Raji (cell line): ENCODE data around the gene AMBRA1.

Experiments used
- POLR2A ChIP-seq: IDR thresholded peaks from 2 replicates; pipeline ENCODE4 v1.6.1; 2011; ENCODE audit warnings: low read depth, low read length, control low read depth; ENCODE audit not compliant: insufficient read depth

Gene AMBRA1

GRCh38 chr11:46600194-46600960 lies 6.6 kb upstream of the AMBRA1 start:
- TF ChIP-seq POLR2A, result no peak

GRCh38 chr11:46599340-46600193 lies 5.7 kb upstream of the AMBRA1 start:
- no peak for TF ChIP-seq POLR2A

- TF ChIP-seq POLR2A, result no peak
Observed at GRCh38 chr11:46597609-46598219, 3.9 kb upstream of the AMBRA1 start.

- TF ChIP-seq POLR2A, result no peak
Observed at GRCh38 chr11:46597155-46597554, 3.3 kb upstream of the AMBRA1 start.

- no peak for TF ChIP-seq POLR2A
Observed at GRCh38 chr11:46594785-46595184, 962 bp upstream of the AMBRA1 start.

GRCh38 chr11:46594374-46594700 lies 514 bp upstream of the AMBRA1 start:
- TF ChIP-seq POLR2A, result no peak

GRCh38 chr11:46590740-46591605 lies 2.9 kb downstream of the AMBRA1 start:
- no peak for TF ChIP-seq POLR2A

GRCh38 chr11:46588915-46589314 lies 4.9 kb downstream of the AMBRA1 start:
- TF ChIP-seq POLR2A, result no peak

- TF ChIP-seq POLR2A, result no peak
Observed at GRCh38 chr11:46588131-46588530, 5.7 kb downstream of the AMBRA1 start.

GRCh38 chr11:46582588-46582987 lies 11.2 kb downstream of the AMBRA1 start:
- TF ChIP-seq POLR2A, result no peak

GRCh38 chr11:46577058-46577457 lies 16.8 kb downstream of the AMBRA1 start:
- no peak for TF ChIP-seq POLR2A

GRCh38 chr11:46574656-46575055 lies 19.2 kb downstream of the AMBRA1 start:
- TF ChIP-seq POLR2A, result no peak

GRCh38 chr11:46570790-46571398 lies 22.9 kb downstream of the AMBRA1 start:
- no peak for TF ChIP-seq POLR2A

- no peak for TF ChIP-seq POLR2A
Observed at GRCh38 chr11:46565232-46565840, 28.5 kb downstream of the AMBRA1 start.
